PC-3 (cell line): ENCODE measurements around the gene CRAMP1.

ENCODE experiments used
- CTCF ChIP-seq: fragments of 300-600 bp; sonication (generic); conservative IDR thresholded peaks from 2 replicates; pipeline ENCODE4 v1.5.1; 2017; ENCODE audit warnings: antibody characterized with exemption, low read depth, mild to moderate bottlenecking, low read length
- EZH2phosphoT487 ChIP-seq: fragments of 300-600 bp; sonication (generic); IDR thresholded peaks from 2 replicates; pipeline ENCODE4 v1.6.1; 2018; ENCODE audit warnings: mild to moderate bottlenecking, antibody characterized with exemption, low read length, borderline replicate concordance

GRCh38 chr16:1596516-1596915 lies 15.6 kb upstream of the CRAMP1 start:
- TF ChIP-seq EZH2phosphoT487 (no peak), CTCF (no peak)
